GM10248 (cell line): ENCODE data around the gene SYN1.
"Not testable (repeated sequence)": the region's sequence is repeated elsewhere in the genome, so short reads cannot be mapped to it uniquely, and the experiment has no call there.

Experiments
- CTCF ChIA-PET: fragments of 300-600 bp; sonication (Branson Sonifier 250); formaldehyde crosslinking; extraction: SDS; loops from one replicate; lab custom pipeline; 2021; ENCODE audit warnings: antibody characterized with exemption; lab: Yijun Ruan, JAX
- POLR2A ChIA-PET: fragments of 350-650 bp; sonication (Branson Sonifier 250); formaldehyde crosslinking; extraction: SDS; loops from one replicate; lab custom pipeline; 2020; ENCODE audit warnings: antibody characterized with exemption; lab: Yijun Ruan, JAX
- DNase-seq: peaks from one replicate; pipeline ENCODE4 v3.0.0; 2012; ENCODE audit errors: extremely low spot score
- CTCF ChIP-seq: IDR thresholded peaks from 2 replicates; pipeline ENCODE4 v1.5.1; 2012; ENCODE audit warnings: mild to moderate bottlenecking, low read depth; ENCODE audit errors: extremely low read depth, missing control alignments, control extremely low read depth

SYN1 gene

GRCh38 chrX:47610511-47610910 is 9.1 kb downstream of the SYN1 start:
- no peak for DNase-seq
- CTCF ChIA-PET: no interaction called here
- TF ChIP-seq CTCF: no peak
- POLR2A ChIA-PET: no interaction called here

- DNase-seq: no peak
- no peak for TF ChIP-seq CTCF
- ChIA-PET CTCF (no interaction called here), POLR2A (no interaction called here)
These were observed 11.4 kb downstream of the SYN1 start for GRCh38 chrX:47608130-47608810.

GRCh38 chrX:47607091-47607490 is 12.6 kb downstream of the SYN1 start:
- ChIA-PET CTCF (no interaction called here), POLR2A (no interaction called here)
- no peak for TF ChIP-seq CTCF
- no peak for DNase-seq

GRCh38 chrX:47605024-47605423 is 14.6 kb downstream of the SYN1 start:
- DNase-seq: no peak
- ChIA-PET POLR2A (no interaction called here), CTCF (no interaction called here)
- no peak for TF ChIP-seq CTCF

GRCh38 chrX:47603125-47603524 is 16.5 kb downstream of the SYN1 start:
- DNase-seq, POLR2A ChIA-PET, CTCF ChIA-PET: not testable (repeated sequence)

- ChIA-PET POLR2A (no interaction called here), CTCF (no interaction called here)
- TF ChIP-seq CTCF: no peak
- no peak for DNase-seq
These were observed 22.4 kb downstream of the SYN1 start for GRCh38 chrX:47597222-47597621.

GRCh38 chrX:47596256-47596655 is 23.4 kb downstream of the SYN1 start:
- DNase-seq: no peak
- no peak for TF ChIP-seq CTCF
- ChIA-PET POLR2A (no interaction called here), CTCF (no interaction called here)
